HCT116 (cell line): ENCODE results near the gene SCARB1. TPM values are rescaled to one million over a fixed set of nuclear protein-coding genes. Genes with fewer than 3 reads are reported as not detected.

Experiments
- ATAC-seq: fragments of 200-7000 bp; cut with Tn5 transposase; 2 replicates; pipeline ENCODE4 v1.9.1; 2020; ENCODE audit warnings: mild to moderate bottlenecking, moderate library complexity
- BruUV-seq: library from RNA; stranded (reverse); fragments of 400-500 nt; replicated peaks from 2 replicates; lab custom pipeline; 2021; lab: Mats Ljungman, UMichigan
- CTCF ChIA-PET: fragments of 300-600 bp; sonication (Branson Sonifier 250); formaldehyde crosslinking; loops from one replicate; lab custom pipeline; 2021; ENCODE audit warnings: antibody characterized with exemption; lab: Charles Lee
- POLR2A ChIA-PET: fragments of 300-600, 350-600 bp; sonication (Branson Sonifier 250); formaldehyde crosslinking; loops from one replicate; lab custom pipeline; 2021; ENCODE audit warnings: antibody characterized with exemption; lab: Charles Lee
- RAD21 ChIA-PET, 2 experiments: fragments of 300-600 bp; sonication (Branson Sonifier 250); formaldehyde crosslinking; loops; one replicate each; lab custom pipeline; 2023; ENCODE audit warnings: low total read pairs in 2 of 2; ENCODE audit not compliant: uncharacterized antibody in 2 of 2, unreplicated experiment in 2 of 2, low non-redundant PET in 1 of 2; lab: Charles Lee
- DNase-seq: peaks from one replicate; pipeline ENCODE4 v3.0.0-alpha.2; 2010; ENCODE audit warnings: low read depth, low spot score
- H2AFZ ChIP-seq: fragments of 200-600 bp; shearing (Covaris generic), sonication (generic); 2 replicates; pipeline ENCODE4 v1.6.1; 2017; ENCODE audit warnings: low read depth, mixed run types, mixed read lengths, antibody characterized with exemption, low read length; ENCODE audit not compliant: poor library complexity, severe bottlenecking
- H3K27ac ChIP-seq: 2 replicates; pipeline ENCODE4 v1.5.1; 2012; ENCODE audit warnings: low read depth, low read length
- H3K27me3 ChIP-seq: fragments of 200-600 bp; sonication (generic); 2 replicates; pipeline ENCODE4 v1.6.1; 2016; ENCODE audit warnings: mixed run types, low read length, mixed read lengths; ENCODE audit not compliant: insufficient read depth
- H3K36me3 ChIP-seq, 2 experiments: fragments of 200-500 bp in 1 of 2; fragments of 200-600 bp in 1 of 2; sonication (Bioruptor generic) in 1 of 2; sonication (generic) in 1 of 2; 2 replicates each; pipeline versions ENCODE4 v1.5.1 to v1.6.1; 2014 to 2016; ENCODE audit warnings: low read length in 2 of 2, inconsistent platforms in 1 of 2, mixed read lengths in 1 of 2, mixed run types in 1 of 2; ENCODE audit not compliant: insufficient read depth in 2 of 2, control insufficient read depth in 1 of 2
- H3K4me1 ChIP-seq, 2 experiments: fragments of 200-600 bp in 1 of 2; sonication (generic) in 1 of 2; 2 replicates each; pipeline versions ENCODE4 v1.5.1 to v1.6.1; 2012 to 2017; ENCODE audit warnings: low read length in 2 of 2, inconsistent platforms in 1 of 2, mild to moderate bottlenecking in 1 of 2, mixed read lengths in 1 of 2, mixed run types in 1 of 2, moderate library complexity in 1 of 2; ENCODE audit not compliant: insufficient read depth in 2 of 2, control insufficient read depth in 1 of 2
- H3K4me2 ChIP-seq: fragments of 200-600 bp; sonication (generic); 2 replicates; pipeline ENCODE4 v1.6.1; 2017; ENCODE audit warnings: mixed run types, low read length, mixed read lengths
- H3K4me3 ChIP-seq, 2 experiments: fragments of 200-600 bp in 1 of 2; sonication (generic) in 1 of 2; replicated peaks in 1 of 2; 2 replicates each; pipeline ENCODE4 v1.5.1; 2011 to 2016; ENCODE audit warnings: low read length in 2 of 2, control low read depth in 1 of 2, low read depth in 1 of 2, mild to moderate bottlenecking in 1 of 2, mixed read lengths in 1 of 2, mixed run types in 1 of 2
- H3K79me2 ChIP-seq: fragments of 200-600 bp; sonication (generic); 2 replicates; pipeline ENCODE4 v1.6.1; 2017; ENCODE audit warnings: mild to moderate bottlenecking, mixed run types, low read length, moderate library complexity, mixed read lengths; ENCODE audit not compliant: insufficient read depth
- H3K9ac ChIP-seq: fragments of 200-600 bp; sonication (generic); 2 replicates; pipeline ENCODE4 v1.6.1; 2016; ENCODE audit warnings: low read length, mixed read lengths
- H3K9me2 ChIP-seq: fragments of 200-600 bp; sonication (generic), shearing (Covaris generic); 2 replicates; pipeline ENCODE4 v1.6.1; 2017; ENCODE audit warnings: mixed run types, mild to moderate bottlenecking, moderate library complexity; ENCODE audit not compliant: insufficient read depth
- H3K9me3 ChIP-seq, 2 experiments: fragments of 200-500 bp in 1 of 2; fragments of 200-600 bp in 1 of 2; sonication (Bioruptor generic) in 1 of 2; sonication (generic) in 1 of 2; 2 replicates each; pipeline ENCODE4 v1.6.1; 2014 to 2017; ENCODE audit warnings: low read length in 2 of 2, mixed read lengths in 2 of 2, inconsistent platforms in 1 of 2, low read depth in 1 of 2, mild to moderate bottlenecking in 1 of 2, mixed run types in 1 of 2, moderate library complexity in 1 of 2; ENCODE audit not compliant: control insufficient read depth in 1 of 2, insufficient read depth in 1 of 2
- H4K20me1 ChIP-seq: fragments of 200-600 bp; sonication (generic), shearing (Covaris generic); 2 replicates; pipeline ENCODE4 v1.6.1; 2017; ENCODE audit warnings: mixed run types, mild to moderate bottlenecking, moderate library complexity; ENCODE audit not compliant: insufficient read depth
- CBX3 ChIP-seq: IDR thresholded peaks from 2 replicates; pipeline ENCODE4 v1.6.1; 2012; ENCODE audit warnings: low read depth
- EZH2 ChIP-seq: fragments of 200-600 bp; sonication (generic); IDR thresholded peaks from 2 replicates; pipeline ENCODE4 v1.6.1; 2017; ENCODE audit warnings: antibody characterized with exemption, mixed run types
- EZH2phosphoT487 ChIP-seq: fragments of 200-600 bp; IDR thresholded peaks from 2 replicates; pipeline ENCODE4 v1.6.1; 2018; ENCODE audit warnings: antibody characterized with exemption, borderline replicate concordance
- POLR2A ChIP-seq: IDR thresholded peaks from 2 replicates; pipeline ENCODE4 v1.7.0; 2011; ENCODE audit warnings: borderline replicate concordance; ENCODE audit not compliant: insufficient read depth, insufficient read length; ENCODE audit errors: extremely low read depth
- POLR2AphosphoS5 ChIP-seq: IDR thresholded peaks from 2 replicates; pipeline ENCODE4 v1.6.1; 2011; ENCODE audit warnings: mild to moderate bottlenecking, low read depth, low read length, moderate library complexity
- RAD21 ChIP-seq: IDR thresholded peaks from 2 replicates; pipeline ENCODE4 v1.6.1; 2012; ENCODE audit warnings: low read depth, mild to moderate bottlenecking
- SIN3A ChIP-seq: IDR thresholded peaks from 2 replicates; pipeline ENCODE4 v1.6.1; 2012; ENCODE audit warnings: low read depth
- ZFX ChIP-seq: fragments of 450-650 bp; IDR thresholded peaks from 2 replicates; pipeline ENCODE4 v1.6.1; 2017
- intact Hi-C: fragments of 100-400 bp; cut with micrococcal nuclease; formaldehyde crosslinking; loops from 2 replicates; pipeline ENCODE4 v1.10.0; 2022
- total RNA-seq: library from RNA; stranded (reverse); gene quantifications from one replicate; pipeline ENCODE4 v1.2.1, GENCODE V29; 2021; ENCODE audit not compliant: unreplicated experiment
- TF ChIP-seq, protein P1 (sequence below): IDR thresholded peaks from 2 replicates; pipeline ENCODE4 v1.6.1; 2012

Gene SCARB1
- total RNA-seq, 1 experiment from 2014 or later = 95.5 TPM

DNA sequence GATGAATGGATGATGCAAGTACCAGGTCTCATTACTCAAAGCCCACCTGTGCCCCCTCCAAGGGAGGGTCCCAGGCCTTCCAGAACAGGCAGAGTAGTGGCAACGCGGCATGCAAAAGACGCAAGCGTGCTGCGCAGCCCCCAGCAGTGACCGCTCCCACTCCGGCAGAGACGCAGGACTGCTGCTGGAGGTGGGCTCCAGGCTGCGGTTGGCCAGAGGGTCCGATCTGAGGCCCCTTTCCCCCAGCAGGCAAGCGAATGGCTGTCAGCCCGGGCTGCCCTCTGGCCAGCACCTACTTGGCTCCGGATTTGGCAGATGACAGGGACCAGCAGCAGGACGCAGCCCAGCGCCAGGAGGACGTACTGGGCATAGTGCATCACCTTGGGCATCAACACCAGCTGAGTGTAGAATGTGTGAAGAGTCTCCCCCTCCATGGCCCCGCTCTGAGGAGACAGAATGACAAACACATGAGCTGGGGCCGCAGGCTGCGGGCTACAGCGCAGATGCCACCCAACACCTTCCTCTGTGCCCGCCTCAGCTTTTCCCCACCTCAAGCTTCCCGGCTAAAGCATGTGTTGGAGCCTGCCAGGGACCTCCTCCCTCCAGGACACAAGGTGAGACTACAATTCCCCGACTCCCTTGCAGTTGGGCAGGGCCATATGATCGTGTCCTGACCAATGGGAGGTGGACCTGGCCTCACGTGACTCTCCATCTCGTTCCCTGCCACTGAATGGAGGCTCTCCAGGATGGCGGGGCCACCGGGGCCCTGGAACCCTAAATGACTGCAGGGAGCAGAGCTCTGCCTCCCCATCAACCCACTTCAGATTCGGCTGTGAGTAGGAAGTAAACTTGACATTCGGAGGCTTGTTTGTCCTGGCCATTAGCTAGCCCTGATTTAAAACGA lies 77.4 kb downstream of the SCARB1 start:
- no peak overlapping the region for H3K4me3 ChIP-seq
- no peaks in the 10 kb centered on the region for H3K9me2 ChIP-seq
- no peak overlapping the region for H3K4me2 ChIP-seq
- TF ChIP-seq POLR2A = no peak
- no peak for TF ChIP-seq POLR2AphosphoS5
- TF ChIP-seq ZFX = no peak
- no peak for TF ChIP-seq SIN3A
- no peak for TF ChIP-seq CBX3
- TF ChIP-seq EZH2phosphoT487 = no peak
- no peak for TF ChIP-seq RAD21
- TF ChIP-seq, protein P1, sequence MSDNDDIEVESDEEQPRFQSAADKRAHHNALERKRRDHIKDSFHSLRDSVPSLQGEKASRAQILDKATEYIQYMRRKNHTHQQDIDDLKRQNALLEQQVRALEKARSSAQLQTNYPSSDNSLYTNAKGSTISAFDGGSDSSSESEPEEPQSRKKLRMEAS = no peak
- no peak for TF ChIP-seq EZH2
- POLR2A ChIA-PET = no interaction called here
- no peaks in the 10 kb centered on the region for H3K4me1 ChIP-seq
- intact Hi-C loops = no loop called here
- CTCF ChIA-PET = no interaction called here
- no peaks in the 10 kb centered on the region for H3K9me3 ChIP-seq
- no TSS peak for BruUV-seq
- ATAC-seq (peak; percentile 78), DNase-seq (no peak)
- H2AFZ ChIP-seq = no peak overlapping the region
- H3K79me2 ChIP-seq = no peaks in the 10 kb centered on the region
- H3K27me3 ChIP-seq = no peaks in the 10 kb centered on the region
- H4K20me1 ChIP-seq = no peaks in the 10 kb centered on the region
- no peak overlapping the region for H3K9ac ChIP-seq
- RAD21 ChIA-PET = no interaction called here
- peaks cover 18 to 28% of the 10 kb centered on the region in 2 experiments for H3K36me3 ChIP-seq
- H3K27ac ChIP-seq = no peak overlapping the region
